Gastrocnemius medialis (tissue), 4 donors: Measurements from ENCODE around the gene RPS2.

Experiments
- CTCF ChIP-seq, 5 experiments: fragments of 450-650 bp in 3 of 5; fragments of 200-600 bp in 2 of 5; sonication (generic) in 2 of 5; IDR thresholded peaks in 4 of 5; conservative IDR thresholded peaks in 1 of 5; 1 replicate in 4 of 5; 2 replicates in 1 of 5; pipeline ENCODE4 v1.5.1; 2016 to 2019; ENCODE audit warnings: antibody characterized with exemption in 5 of 5, mild to moderate bottlenecking in 3 of 5, moderate library complexity in 3 of 5
- POLR2A ChIP-seq, 2 donors: fragments of 450-650 bp; IDR thresholded peaks; one replicate each; pipeline ENCODE4 v1.6.1; 2017; ENCODE audit warnings: antibody characterized with exemption in 2 of 2, mild to moderate bottlenecking in 2 of 2, moderate library complexity in 2 of 2

- TF ChIP-seq CTCF (IDR thresholded peaks at IDR 0.05 in 4 of 5, conservative IDR thresholded peaks at IDR 0.05 in 1 of 5) (peak in 4 of 5 experiments; percentile 20 to 45 (median 35)), POLR2A (IDR thresholded peaks at IDR 0.05) (peak; percentile 29 to 54)
Observed at GRCh38 chr16:1983544-1984346, 19.1 kb upstream of the RPS2 start, which contains the start of gene GFER.
